Activated CD4-positive, alpha-beta memory T cell treated with anti-CD3 and anti-CD28 coated beads for 36 hours (primary cell): ENCODE results near the gene AKIP1. TPM values are rescaled to one million over a fixed set of nuclear protein-coding genes. Genes with fewer than 3 reads are reported as not detected.

Experiments
- CTCF ChIA-PET: fragments of 350-600 bp; sonication (Branson Sonifier 250); formaldehyde crosslinking; loops from one replicate; lab custom pipeline; 2021; ENCODE audit warnings: antibody characterized with exemption, inconsistent platforms; lab: Charles Lee
- POLR2A ChIA-PET: fragments of 350-600 bp; sonication (Branson Sonifier 250); formaldehyde crosslinking; loops from one replicate; lab custom pipeline; 2021; ENCODE audit warnings: antibody characterized with exemption; lab: Charles Lee
- DNase-seq: peaks from one replicate; pipeline ENCODE4 v3.0.0-alpha.2; 2020
- H3K27ac Mint-ChIP-seq: one replicate; pipeline ENCODE4 v1.8.0; 2021; ENCODE audit warnings: mixed read lengths
- H3K27me3 Mint-ChIP-seq: one replicate; pipeline ENCODE4 v1.8.0; 2021; ENCODE audit warnings: mixed read lengths
- H3K36me3 Mint-ChIP-seq: one replicate; pipeline ENCODE4 v1.8.0; 2021; ENCODE audit warnings: mixed read lengths
- H3K4me1 Mint-ChIP-seq: one replicate; pipeline ENCODE4 v1.8.0; 2021; ENCODE audit warnings: low read depth, mixed read lengths
- H3K4me3 Mint-ChIP-seq: one replicate; pipeline ENCODE4 v1.8.0; 2021; ENCODE audit warnings: mild to moderate bottlenecking, mixed read lengths
- H3K9me3 Mint-ChIP-seq: one replicate; pipeline ENCODE4 v1.8.0; 2021; ENCODE audit warnings: mixed read lengths
- intact Hi-C: fragments of 100-400 bp; cut with micrococcal nuclease; formaldehyde crosslinking; loops from one replicate; pipeline ENCODE4 v1.15.1; 2023
- total RNA-seq, 2 experiments: library from RNA; stranded (reverse); gene quantifications; one replicate each; pipeline ENCODE4 v1.2.3, GENCODE V29; 2021

Gene AKIP1
- total RNA-seq, 2 experiments from 2014 or later, result 37.9 to 39.9 TPM

- intact Hi-C loops, result no loop called here
- no peaks in the 10 kb centered on the region for H3K9me3 Mint-ChIP-seq
- ChIA-PET POLR2A (interaction anchor here (0.6 kb wide), 1 partner anchor 22 kb away, joined by 4 read pairs; no protein-coding TSS in a partner anchor), CTCF (interaction anchor here (0.9 to 1.4 kb wide), 3 partner anchors 11 to 200 kb away, joined by 3 to 4 read pairs (median 3); no protein-coding TSS in a partner anchor)
- DNase-seq, result no peak
- H3K4me1 Mint-ChIP-seq, result peaks cover 10% of the 10 kb centered on the region
- H3K27ac Mint-ChIP-seq, result no peak overlapping the region
- no peak overlapping the region for H3K4me3 Mint-ChIP-seq
- H3K36me3 Mint-ChIP-seq, result no peaks in the 10 kb centered on the region
- H3K27me3 Mint-ChIP-seq, result peaks cover 1% of the 10 kb centered on the region
These were observed 26.7 kb downstream of the AKIP1 start for GRCh38 chr11:8937659-8938058.

GRCh38 chr11:8941341-8942103 is 30.5 kb downstream of the AKIP1 start:
- Mint-ChIP-seq H3K4me1 (peaks cover 7% of the 10 kb centered on the region), H3K9me3 (no peaks in the 10 kb centered on the region), H3K27me3 (peaks cover 1% of the 10 kb centered on the region), H3K4me3 (no peak overlapping the region), H3K27ac (no peak overlapping the region), H3K36me3 (no peaks in the 10 kb centered on the region)
- ChIA-PET CTCF (no interaction called here), POLR2A (no interaction called here)
- intact Hi-C loops, result no loop called here
- DNase-seq, result no peak

GRCh38 chr11:8942518-8943066 is 31.6 kb downstream of the AKIP1 start, which contains the start of gene ASCL3:
ASCL3 (minus strand) TSS chr11:8943016; CDS start chr11:8938161, 4,855 bp downstream.
- H3K27ac Mint-ChIP-seq, result no peak within 1 kb of the TSS
- ChIA-PET CTCF (no interaction called here), POLR2A (no interaction called here)
- DNase-seq, result no peak
- intact Hi-C loops, result no loop called here
- H3K4me1 Mint-ChIP-seq, result no peaks in the 10 kb centered on the region
- no peak within 1 kb of the TSS for H3K4me3 Mint-ChIP-seq
- peaks cover 7% of the 10 kb centered on the region for H3K36me3 Mint-ChIP-seq
- H3K27me3 Mint-ChIP-seq, result peaks cover 1% of the 10 kb centered on the region
- H3K9me3 Mint-ChIP-seq, result no peaks in the 10 kb centered on the region

DNA sequence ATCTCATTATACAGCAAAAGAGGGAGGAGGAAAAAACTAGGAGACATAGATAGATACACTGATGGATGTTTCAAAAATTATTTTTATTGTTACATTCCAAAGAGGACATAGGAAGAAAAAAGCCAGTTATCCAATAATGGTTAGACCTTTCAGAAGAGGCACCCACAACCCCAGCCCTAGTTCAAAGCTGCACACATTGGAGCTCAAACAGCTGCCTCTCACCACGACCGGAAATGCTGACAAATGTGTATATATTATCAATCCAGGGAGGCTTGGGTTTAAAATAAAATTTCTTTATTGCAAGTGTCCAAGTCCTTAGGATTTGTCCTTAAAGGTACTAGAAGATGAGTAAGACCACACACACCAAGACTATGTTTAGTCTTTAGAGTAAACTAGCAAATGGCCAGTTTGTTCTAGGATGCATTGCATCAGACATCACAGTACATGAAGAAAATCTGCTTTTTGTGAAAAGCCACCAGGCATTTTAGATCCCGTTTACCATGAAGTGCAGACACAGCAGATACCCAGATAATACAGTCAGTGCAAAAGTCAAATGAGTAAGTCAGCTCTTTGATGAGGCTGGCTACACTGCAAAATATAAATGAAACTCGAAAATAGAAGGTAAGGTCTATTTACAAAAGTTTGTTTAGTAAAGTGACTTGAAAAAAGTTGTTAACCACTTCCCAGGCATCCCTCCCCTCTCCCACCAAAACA is 36.4 kb downstream of the AKIP1 start:
- H3K9me3 Mint-ChIP-seq, result no peaks in the 10 kb centered on the region
- ChIA-PET CTCF (interaction anchor here (2.0 to 2.2 kb wide), 2 partner anchors 12 to 33 kb away, joined by 8 to 9 read pairs; no protein-coding TSS in a partner anchor), POLR2A (no interaction called here)
- H3K36me3 Mint-ChIP-seq, result peaks cover 21% of the 10 kb centered on the region
- H3K4me1 Mint-ChIP-seq, result no peaks in the 10 kb centered on the region
- no peaks in the 10 kb centered on the region for H3K27me3 Mint-ChIP-seq
- H3K27ac Mint-ChIP-seq, result no peak overlapping the region
- DNase-seq, result no peak
- H3K4me3 Mint-ChIP-seq, result no peak overlapping the region
- intact Hi-C loops, result no loop called here

DNA sequence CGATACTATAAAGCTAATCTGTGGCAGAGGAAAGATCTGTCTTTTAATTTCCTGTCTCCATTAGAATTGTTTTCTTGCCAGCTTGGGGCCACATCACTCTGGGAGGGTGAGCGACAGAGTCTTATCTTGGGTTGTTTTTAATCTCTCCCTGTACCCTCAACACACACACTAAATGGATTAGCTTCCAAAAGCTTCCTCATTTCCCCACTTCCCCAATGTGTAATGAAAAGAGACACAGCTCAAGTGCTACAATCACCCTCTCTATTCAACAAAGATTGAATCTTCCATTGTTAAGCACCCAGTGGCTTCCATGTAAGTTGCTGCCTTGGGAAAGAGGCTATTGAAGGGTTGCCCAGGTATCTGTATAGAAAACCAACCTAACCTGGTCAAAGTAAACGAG is 37.9 kb downstream of the AKIP1 start:
- Mint-ChIP-seq H3K27me3 (no peaks in the 10 kb centered on the region), H3K36me3 (peaks cover 30% of the 10 kb centered on the region), H3K9me3 (no peaks in the 10 kb centered on the region), H3K4me3 (no peak overlapping the region), H3K27ac (no peak overlapping the region), H3K4me1 (no peaks in the 10 kb centered on the region)
- ChIA-PET POLR2A (no interaction called here), CTCF (interaction anchor here (0.7 to 2.3 kb wide), 5 partner anchors 11 to 66 kb away, joined by 4 to 16 read pairs (median 4); no protein-coding TSS in a partner anchor)
- intact Hi-C loops, result no loop called here
- no peak for DNase-seq

DNA sequence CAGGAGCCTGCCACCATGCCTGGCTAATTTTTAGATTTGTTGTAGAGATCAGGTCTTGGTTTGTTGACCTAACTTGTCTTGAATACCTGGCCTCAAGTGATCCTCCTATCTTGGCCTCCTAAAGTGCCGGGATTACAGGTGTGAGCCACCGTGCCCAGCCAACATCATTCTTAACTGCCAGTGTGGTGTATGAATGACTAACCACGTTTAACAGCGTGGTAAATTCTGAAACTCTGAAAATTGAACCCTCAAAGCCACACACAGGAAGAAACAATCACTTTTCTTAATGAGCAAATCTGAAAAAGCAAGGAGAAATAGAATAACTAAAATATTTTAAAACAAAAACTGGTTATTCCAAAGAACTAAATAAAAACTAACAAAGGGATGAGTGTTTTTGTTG is 45.9 kb downstream of the AKIP1 start:
- H3K9me3 Mint-ChIP-seq, result no peaks in the 10 kb centered on the region
- H3K27me3 Mint-ChIP-seq, result no peaks in the 10 kb centered on the region
- intact Hi-C loops, result loop anchor here (5.0 kb wide), 1 partner anchor 145 kb away; a partner anchor contains a TSS
- ChIA-PET POLR2A (no interaction called here), CTCF (interaction anchor here (2.2 kb wide), 1 partner anchor 181 kb away, joined by 8 read pairs; no protein-coding TSS in a partner anchor)
- H3K4me3 Mint-ChIP-seq, result no peak overlapping the region
- peaks cover 23% of the 10 kb centered on the region for H3K4me1 Mint-ChIP-seq
- H3K27ac Mint-ChIP-seq, result no peak overlapping the region
- peaks cover 27% of the 10 kb centered on the region for H3K36me3 Mint-ChIP-seq
- peak; percentile 35 for DNase-seq

DNA sequence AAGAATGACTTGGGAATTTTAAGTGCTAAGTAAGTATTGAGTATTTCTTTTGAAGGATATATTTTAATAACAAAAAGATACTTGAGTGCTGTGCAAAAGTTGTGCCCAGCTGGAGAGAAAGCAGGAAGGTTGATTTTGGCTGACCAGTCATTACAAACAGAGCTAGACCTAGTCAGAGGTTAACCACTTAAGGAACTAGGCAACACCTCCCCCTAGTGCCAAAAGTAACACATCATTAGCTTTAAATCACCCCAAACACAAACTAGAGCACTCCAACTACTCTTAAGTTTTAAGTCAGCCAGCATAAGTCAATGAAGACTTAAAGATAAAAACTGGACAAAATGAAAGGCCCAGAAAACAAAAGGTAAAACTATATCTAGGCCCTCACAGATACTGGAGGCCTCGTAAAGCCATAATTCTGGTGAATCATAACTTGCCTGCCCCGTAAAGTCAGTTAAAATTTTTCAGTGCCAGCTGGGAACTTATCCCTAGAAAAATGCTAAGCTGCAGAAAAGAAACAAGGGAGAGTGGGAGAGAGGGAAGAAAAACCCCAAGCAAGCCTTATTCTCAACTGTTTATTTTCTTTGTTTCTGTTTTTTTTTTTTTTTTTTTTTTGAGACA is 48.7 kb downstream of the AKIP1 start:
- Mint-ChIP-seq H3K27me3 (no peaks in the 10 kb centered on the region), H3K9me3 (no peaks in the 10 kb centered on the region), H3K4me3 (no peak overlapping the region), H3K27ac (no peak overlapping the region), H3K4me1 (peaks cover 36% of the 10 kb centered on the region), H3K36me3 (peaks cover 18% of the 10 kb centered on the region)
- peak; percentile 16 for DNase-seq
- intact Hi-C loops, result loop anchor here (1.0 to 5.0 kb wide), 5 partner anchors 45 to 353 kb away; partner anchors contain the start of gene TMEM41B
- POLR2A ChIA-PET, result interaction anchor here (0.7 to 1.3 kb wide), 4 partner anchors 22 to 277 kb away, joined by 3 to 6 read pairs (median 4); partner anchors contain the start of genes RPL27A and TRIM66
- CTCF ChIA-PET, result interaction anchor here (0.6 to 4.0 kb wide), 32 partner anchors 10 to 696 kb away, joined by 3 to 62 read pairs (median 4); partner anchors contain the start of genes AKIP1, C11orf16, LMO1 and RPL27A

DNA sequence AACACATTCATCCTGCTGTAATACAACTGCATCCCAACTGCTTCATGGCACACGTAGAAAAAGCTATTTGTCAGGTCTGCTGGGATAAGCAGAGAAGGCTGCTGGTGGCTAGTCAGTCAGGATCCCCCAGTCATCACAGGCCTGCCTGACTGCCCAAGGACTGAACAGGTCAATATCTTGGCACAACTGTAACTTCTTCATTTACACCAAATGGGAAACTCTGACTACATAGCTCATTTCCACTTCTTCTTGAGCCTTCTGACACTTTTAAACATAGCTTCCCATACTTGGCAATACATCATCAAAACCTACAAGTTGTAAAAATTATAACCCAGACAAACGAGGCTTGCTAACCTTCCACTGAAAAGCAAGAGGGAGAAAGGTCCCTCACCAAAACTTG is 50.4 kb downstream of the AKIP1 start:
- ChIA-PET CTCF (interaction anchor here (0.9 to 4.0 kb wide), 3 partner anchors 48 to 394 kb away, joined by 3 to 62 read pairs (median 9); partner anchors contain the start of gene AKIP1), POLR2A (no interaction called here)
- H3K4me3 Mint-ChIP-seq, result no peak overlapping the region
- H3K36me3 Mint-ChIP-seq, result peaks cover 10% of the 10 kb centered on the region
- H3K27me3 Mint-ChIP-seq, result no peaks in the 10 kb centered on the region
- DNase-seq, result no peak
- intact Hi-C loops, result loop anchor here (5.0 kb wide), 1 partner anchor 351 kb away; the partner anchor contains the start of gene TMEM41B
- peaks cover 47% of the 10 kb centered on the region for H3K4me1 Mint-ChIP-seq
- peak overlapping the region; percentile 1 for H3K27ac Mint-ChIP-seq
- no peaks in the 10 kb centered on the region for H3K9me3 Mint-ChIP-seq

GRCh38 chr11:8962841-8963240 is 51.9 kb downstream of the AKIP1 start:
- H3K4me3 Mint-ChIP-seq, result peak overlapping the region; percentile 94
- intact Hi-C loops, result loop anchor here (5.0 kb wide), 1 partner anchor 349 kb away; the partner anchor contains the start of gene TMEM41B
- peak overlapping the region; percentile 46 for H3K27ac Mint-ChIP-seq
- peaks cover 38% of the 10 kb centered on the region for H3K4me1 Mint-ChIP-seq
- no peaks in the 10 kb centered on the region for H3K9me3 Mint-ChIP-seq
- DNase-seq, result no peak
- H3K27me3 Mint-ChIP-seq, result no peaks in the 10 kb centered on the region
- ChIA-PET CTCF (interaction anchor here (1.5 to 2.5 kb wide), 4 partner anchors 48 to 175 kb away, joined by 3 to 30 read pairs (median 6); no protein-coding TSS in a partner anchor), POLR2A (interaction anchor here (2.6 kb wide), 1 partner anchor 280 kb away, joined by 21 read pairs; the partner anchor contains the start of genes RPL27A and TRIM66)
- peaks cover 2% of the 10 kb centered on the region for H3K36me3 Mint-ChIP-seq

DNA sequence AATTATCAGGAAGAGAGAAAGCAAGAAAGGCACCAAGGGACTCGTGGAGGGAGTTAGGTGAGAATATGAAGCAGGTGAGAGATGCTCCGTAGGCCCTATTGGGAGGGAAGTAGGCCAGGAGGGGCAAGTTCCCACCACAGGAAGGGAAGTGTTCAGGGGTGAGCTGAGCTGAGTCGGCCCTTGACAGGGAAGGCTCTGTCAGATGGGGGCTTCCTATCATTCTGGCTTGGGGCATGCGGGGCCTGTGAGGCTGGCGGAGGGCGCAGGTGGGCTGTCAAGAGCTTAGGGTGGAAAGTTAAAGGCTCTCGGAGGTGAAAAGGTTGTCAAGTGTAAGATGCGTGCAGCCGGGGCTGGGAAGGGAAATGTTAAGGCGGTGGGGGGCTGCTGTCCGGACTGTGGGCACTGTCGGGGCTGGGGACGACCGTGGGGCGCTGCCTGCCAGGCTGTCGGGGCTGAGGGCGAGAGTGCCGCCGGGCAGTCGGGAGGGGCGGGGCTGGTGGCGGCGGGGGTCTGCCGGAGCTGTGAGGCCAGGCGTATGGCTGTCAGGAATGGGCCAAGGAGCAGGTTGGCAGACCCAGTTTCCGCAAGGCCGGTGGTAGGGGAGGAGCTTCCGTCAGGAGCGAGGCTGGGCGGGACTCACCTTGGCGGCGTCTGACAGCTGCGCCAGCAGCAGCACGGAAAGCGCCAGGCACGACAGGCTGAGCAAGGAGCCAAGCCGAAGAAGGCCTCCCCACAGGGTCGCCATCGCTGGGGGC is 52.8 kb downstream of the AKIP1 start:
- DNase-seq, result peak; percentile 87
- ChIA-PET POLR2A (interaction anchor here (1.0 to 2.6 kb wide), 5 partner anchors 49 to 497 kb away, joined by 3 to 21 read pairs (median 9); partner anchors contain the start of genes AKIP1, IPO7, RPL27A and TRIM66), CTCF (interaction anchor here (0.7 to 2.5 kb wide), 9 partner anchors 49 to 543 kb away, joined by 3 to 30 read pairs (median 3); partner anchors contain the start of genes RPL27A and TRIM66)
- Mint-ChIP-seq H3K36me3 (peaks cover 2% of the 10 kb centered on the region), H3K27ac (peak overlapping the region; percentile 90), H3K4me1 (peaks cover 38% of the 10 kb centered on the region), H3K4me3 (peak overlapping the region; percentile 94), H3K9me3 (no peaks in the 10 kb centered on the region), H3K27me3 (no peaks in the 10 kb centered on the region)
- intact Hi-C loops, result loop anchor here (1.0 to 5.0 kb wide), 5 partner anchors 38 to 349 kb away; partner anchors contain the start of genes AKIP1 and TMEM41B
